Measurements from ENCODE around the gene WNT7A.

WNT7A gene

GRCh38 chr3:13884851-13885703, 5.2 kb upstream of the WNT7A start:
- DNase-seq (ENCODE audit: low read depth in 2 of 2) = peak; percentile 41 to 53

GRCh38 chr3:13883681-13884080, 3.8 kb upstream of the WNT7A start:
- no peak for DNase-seq (ENCODE audit: low read depth in 2 of 2)

- no peak for DNase-seq (ENCODE audit: low read depth in 2 of 2)
Observed at GRCh38 chr3:13882876-13883275, 3.0 kb upstream of the WNT7A start.

GRCh38 chr3:13881536-13882410, 1.9 kb upstream of the WNT7A start:
- no peak for DNase-seq (ENCODE audit: low read depth in 2 of 2)

GRCh38 chr3:13880811-13881156, 913 bp upstream of the WNT7A start:
- no peak for DNase-seq (ENCODE audit: low read depth in 2 of 2)

- no peak for DNase-seq (ENCODE audit: low read depth in 2 of 2)
Observed at GRCh38 chr3:13879102-13879945, 547 bp downstream of the WNT7A start.

- no peak for DNase-seq (ENCODE audit: low read depth in 2 of 2)
Observed at GRCh38 chr3:13878281-13879101, 1.4 kb downstream of the WNT7A start.

- no peak for DNase-seq (ENCODE audit: low read depth in 2 of 2)
Observed at GRCh38 chr3:13877911-13878280, 2.0 kb downstream of the WNT7A start.

- no peak for DNase-seq (ENCODE audit: low read depth in 2 of 2)
Observed at GRCh38 chr3:13876451-13877100, 3.3 kb downstream of the WNT7A start.

GRCh38 chr3:13874891-13875290, 5.0 kb downstream of the WNT7A start:
- no peak for DNase-seq (ENCODE audit: low read depth in 2 of 2)

GRCh38 chr3:13873818-13874217, 6.1 kb downstream of the WNT7A start:
- no peak for DNase-seq (ENCODE audit: low read depth in 2 of 2)

GRCh38 chr3:13872451-13872850, 7.4 kb downstream of the WNT7A start:
- no peak for DNase-seq (ENCODE audit: low read depth in 2 of 2)

- no peak for DNase-seq (ENCODE audit: low read depth in 2 of 2)
Observed at GRCh38 chr3:13871791-13872190, 8.1 kb downstream of the WNT7A start.

GRCh38 chr3:13870902-13871301, 9.0 kb downstream of the WNT7A start:
- no peak for DNase-seq (ENCODE audit: low read depth in 2 of 2)

GRCh38 chr3:13869761-13870343, 10.0 kb downstream of the WNT7A start:
- DNase-seq (ENCODE audit: low read depth in 2 of 2) = no peak

- DNase-seq (ENCODE audit: low read depth in 2 of 2) = no peak
Observed at GRCh38 chr3:13868844-13869724, 10.8 kb downstream of the WNT7A start.

GRCh38 chr3:13867732-13868131, 12.1 kb downstream of the WNT7A start:
- DNase-seq (ENCODE audit: low read depth in 2 of 2) = no peak

GRCh38 chr3:13866041-13866965, 13.6 kb downstream of the WNT7A start:
- no peak for DNase-seq (ENCODE audit: low read depth in 2 of 2)

Data from stimulated activated CD8-positive, alpha-beta memory T cell treated with anti-CD3 and anti-CD28 coated beads, Interleukin-2, amount 100 ng/mL, for 1 hour (primary cell).